ENCODE results near the gene FRMD1. TPM values are rescaled to one million over a fixed set of nuclear protein-coding genes. Genes with fewer than 3 reads are reported as not detected.

The FRMD1 gene
- total and polyA plus RNA-seq, 2 of the 8 experiments (the other 6 are each of a cell fraction or from before 2014, with no cell fraction given) = 0.36 TPM; not detected in 1

GRCh38 chr6:168039301-168039700 is 39.7 kb downstream of the FRMD1 start:
- Histone ChIP-seq H3K14ac (ENCODE audit: insufficient read length) (no peak overlapping the region), H3K23ac (ENCODE audit: insufficient read length) (no peak overlapping the region), H2AFZ (ENCODE audit: low read length) (no peak overlapping the region), H4K91ac (replicated peaks; ENCODE audit: insufficient read length, low read length) (no peak overlapping the region), H3K79me2 (ENCODE audit: control insufficient read depth in 1 of 2, insufficient read depth in 2 of 2, low read length in 2 of 2) (no peaks in the 10 kb centered on the region), H3K4me1 (replicated peaks in 1 of 4; ENCODE audit: control insufficient read depth in 3 of 4, insufficient read depth in 4 of 4, low read length in 3 of 4) (peaks cover 0 to 8% (median 2%) of the 10 kb centered on the region in 4 experiments; a peak in 3 of 7 replicates), H4K5ac (ENCODE audit: insufficient read length, low read depth, low read length) (no peak overlapping the region), H3K23me2 (ENCODE audit: low read depth, low read length) (no peaks in the 10 kb centered on the region), H3K27me3 (replicated peaks in 1 of 4; ENCODE audit: control insufficient read depth in 3 of 4, extremely low read depth in 1 of 4, insufficient read depth in 3 of 4, low read length in 3 of 4) (no peaks in the 10 kb centered on the region; a peak in 1 of 7 replicates), H3K4ac (replicated peaks; ENCODE audit: insufficient read length, low read depth, low read length) (no peak overlapping the region), H3K27ac (ENCODE audit: low read depth, low read length) (no peak overlapping the region), H2BK12ac (ENCODE audit: low read depth, low read length) (no peak overlapping the region), H3K56ac (replicated peaks; ENCODE audit: insufficient read length, low read depth, low read length) (no peak overlapping the region), H4K20me1 (replicated peaks in 1 of 2; ENCODE audit: control insufficient read depth in 1 of 2, insufficient read depth in 2 of 2, low read length in 2 of 2) (no peaks in the 10 kb centered on the region), H2BK5ac (ENCODE audit: low read depth, low read length) (no peak overlapping the region), H4K8ac (ENCODE audit: extremely low read depth, insufficient read depth, low read length) (no peak overlapping the region), H2BK120ac (replicated peaks; ENCODE audit: low read depth, low read length) (no peak overlapping the region), H3K9me3 (ENCODE audit: insufficient read depth in 2 of 2, low read depth in 1 of 2, low read length in 1 of 2) (peaks cover 30 to 42% of the 10 kb centered on the region in 2 experiments), H2BK15ac (ENCODE audit: low read length) (no peak overlapping the region), H3K36me3 (ENCODE audit: control insufficient read depth in 2 of 4, insufficient read depth in 4 of 4, low read length in 3 of 4) (peaks cover 0 to 2% (median 0%) of the 10 kb centered on the region in 4 experiments; a peak in 2 of 8 replicates), H3K4me2 (ENCODE audit: insufficient read depth in 1 of 2, low read depth in 2 of 2, low read length in 2 of 2) (no peak overlapping the region), H3K18ac (ENCODE audit: extremely low read depth, low read length) (no peak overlapping the region), H2BK20ac (ENCODE audit: low read length) (no peak overlapping the region), H3K9ac (replicated peaks in 1 of 4; ENCODE audit: extremely low read depth in 1 of 4, low read depth in 3 of 4, low read length in 3 of 4) (no peak overlapping the region), H3K4me3 (ENCODE audit: extremely low read depth in 1 of 4, insufficient read depth in 2 of 4, low read depth in 3 of 4, low read length in 4 of 4) (peak overlapping the region in 1 of 4 experiments; percentile 3; a peak in 1 of 8 replicates), H3K79me1 (ENCODE audit: low read depth, low read length) (no peaks in the 10 kb centered on the region), H2AK5ac (ENCODE audit: low read depth, low read length) (no peak overlapping the region)
- ChIA-PET CTCF (ENCODE audit: partially characterized antibody) (interaction anchor here (0.6 to 1.8 kb wide), 4 partner anchors 25 to 118 kb away, joined by 3 to 4 read pairs (median 4); no protein-coding TSS in a partner anchor), POLR2A (ENCODE audit: partially characterized antibody) (no interaction called here)
- no peak for FAIRE-seq
- no peak for TF ChIP-seq SUZ12 (IDR thresholded peaks at IDR 0.05; ENCODE audit: low read length)
- TF ChIP-seq TBP (IDR thresholded peaks at IDR 0.05; ENCODE audit: low read depth, low read length) = no peak
- no peak for TF ChIP-seq RAD21 (IDR thresholded peaks at IDR 0.05 in 1 of 2, conservative IDR thresholded peaks at IDR 0.05 in 1 of 2; ENCODE audit: low read depth in 2 of 2, low read length in 2 of 2)
- no peak for TF ChIP-seq RFX5 (IDR thresholded peaks at IDR 0.05; ENCODE audit: borderline replicate concordance, low read depth, low read length)
- TF ChIP-seq EZH2 (IDR thresholded peaks at IDR 0.05; ENCODE audit: low read depth, low read length, severe bottlenecking) = no peak
- TF ChIP-seq MAFK (IDR thresholded peaks at IDR 0.05; ENCODE audit: low read depth, low read length) = no peak
- no peak for TF ChIP-seq CHD2 (IDR thresholded peaks at IDR 0.05; ENCODE audit: low read length)
- no peak for TF ChIP-seq SIN3A (conservative IDR thresholded peaks at IDR 0.05 in 1 of 2, IDR thresholded peaks at IDR 0.05 in 1 of 2; ENCODE audit: low read depth in 1 of 2, low read length in 2 of 2)
- no peak for TF ChIP-seq JUN (IDR thresholded peaks at IDR 0.05; ENCODE audit: low read depth, low read length)
- TF ChIP-seq, protein P1, sequence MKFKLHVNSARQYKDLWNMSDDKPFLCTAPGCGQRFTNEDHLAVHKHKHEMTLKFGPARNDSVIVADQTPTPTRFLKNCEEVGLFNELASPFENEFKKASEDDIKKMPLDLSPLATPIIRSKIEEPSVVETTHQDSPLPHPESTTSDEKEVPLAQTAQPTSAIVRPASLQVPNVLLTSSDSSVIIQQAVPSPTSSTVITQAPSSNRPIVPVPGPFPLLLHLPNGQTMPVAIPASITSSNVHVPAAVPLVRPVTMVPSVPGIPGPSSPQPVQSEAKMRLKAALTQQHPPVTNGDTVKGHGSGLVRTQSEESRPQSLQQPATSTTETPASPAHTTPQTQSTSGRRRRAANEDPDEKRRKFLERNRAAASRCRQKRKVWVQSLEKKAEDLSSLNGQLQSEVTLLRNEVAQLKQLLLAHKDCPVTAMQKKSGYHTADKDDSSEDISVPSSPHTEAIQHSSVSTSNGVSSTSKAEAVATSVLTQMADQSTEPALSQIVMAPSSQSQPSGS (IDR thresholded peaks at IDR 0.05; ENCODE audit: low read length) = no peak
- no peak for TF ChIP-seq NRF1 (IDR thresholded peaks at IDR 0.05; ENCODE audit: low read depth, low read length)
- DNase-seq (ENCODE audit: low read depth in 1 of 2, low spot score in 2 of 2) = no peak
- 89% methylated on average over 4 of the region's 4 CpGs; no CpG with 5 or more reads in 1 of the 2 experiments for WGBS, 2 experiments (ENCODE audit: extremely low coverage in 1 of 2, insufficient coverage in 1 of 2, insufficient read length in 1 of 2, insufficient replicate concordance in 2 of 2, low coverage in 1 of 2, low lambda C conversion rate in 2 of 2, missing lambda C conversion rate in 1 of 2)
